Parathyroid adenoma (tissue), 2 donors: Measurements from ENCODE around the gene SLC31A1.

Experiments used
- H2AFZ ChIP-seq: fragments of 300-600 bp; sonication (generic); one replicate; pipeline ENCODE4 v1.7.0; 2017; ENCODE audit warnings: antibody characterized with exemption, mild to moderate bottlenecking
- H3K27ac ChIP-seq: fragments of 300-600 bp; sonication (generic); one replicate; pipeline ENCODE4 v1.7.0; 2017
- H3K27me3 ChIP-seq: fragments of 300-600 bp; sonication (generic); one replicate; pipeline ENCODE4 v1.7.0; 2017; ENCODE audit warnings: low read length; ENCODE audit not compliant: control insufficient read depth, insufficient read depth
- H3K36me3 ChIP-seq: fragments of 300-600 bp; sonication (generic); one replicate; pipeline ENCODE4 v1.7.0; 2017; ENCODE audit warnings: low read length; ENCODE audit not compliant: control insufficient read depth, insufficient read depth
- H3K4me1 ChIP-seq: fragments of 300-600 bp; sonication (generic); one replicate; pipeline ENCODE4 v1.7.0; 2017; ENCODE audit warnings: control low read depth
- H3K4me2 ChIP-seq: fragments of 300-600 bp; sonication (generic); one replicate; pipeline ENCODE4 v1.7.0; 2017; ENCODE audit warnings: low read length
- H3K4me3 ChIP-seq: fragments of 300-600 bp; sonication (generic); one replicate; pipeline ENCODE4 v1.7.0; 2017; ENCODE audit warnings: low read depth, low read length
- H3K79me2 ChIP-seq: fragments of 300-600 bp; sonication (generic); one replicate; pipeline ENCODE4 v1.7.0; 2017; ENCODE audit warnings: control low read depth
- H3K9ac ChIP-seq: fragments of 300-600 bp; sonication (generic); one replicate; pipeline ENCODE4 v1.7.0; 2017; ENCODE audit warnings: mild to moderate bottlenecking
- H3K9me3 ChIP-seq: fragments of 300-600 bp; sonication (generic); one replicate; pipeline ENCODE4 v1.7.0; 2017; ENCODE audit warnings: low read length; ENCODE audit not compliant: control insufficient read depth
- CTCF ChIP-seq: fragments of 300-600 bp; sonication (generic); IDR thresholded peaks from one replicate; pipeline ENCODE4 v1.7.0; 2017; ENCODE audit warnings: antibody characterized with exemption, mild to moderate bottlenecking
- donor health status: primary hyperparathyroidism.

The SLC31A1 gene

DNA sequence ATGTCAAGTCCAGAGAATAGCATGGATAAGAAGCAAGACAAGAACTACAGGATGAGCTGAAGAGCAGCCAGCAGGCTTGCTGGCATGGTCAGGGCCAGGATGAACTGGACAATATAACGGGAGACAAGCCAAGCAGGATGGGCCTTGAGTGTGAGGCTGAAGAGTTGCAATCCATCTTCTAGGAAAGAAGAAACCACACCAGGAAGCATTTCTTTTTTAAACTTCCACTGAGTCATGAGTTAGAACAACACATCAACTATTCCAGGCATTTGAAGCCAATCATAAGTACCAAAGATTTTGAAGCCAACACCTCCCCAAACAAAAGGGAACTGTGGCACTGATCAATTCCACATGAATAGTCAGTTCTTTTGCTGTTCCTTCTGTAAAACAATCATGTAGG lies 43.3 kb upstream of the SLC31A1 start:
- Histone ChIP-seq H3K4me3 (no peak overlapping the region), H3K27ac (no peak overlapping the region), H3K4me2 (no peak overlapping the region), H3K9ac (no peak overlapping the region), H3K4me1 (no peaks in the 10 kb centered on the region), H3K27me3 (no peaks in the 10 kb centered on the region), H3K9me3 (no peaks in the 10 kb centered on the region), H2AFZ (no peak overlapping the region), H3K79me2 (no peaks in the 10 kb centered on the region), H3K36me3 (no peaks in the 10 kb centered on the region)
- TF ChIP-seq CTCF: no peak

GRCh38 chr9:113179839-113180238 lies 41.5 kb upstream of the SLC31A1 start:
- no peaks in the 10 kb centered on the region for H3K79me2 ChIP-seq
- no peak overlapping the region for H3K4me2 ChIP-seq
- H3K36me3 ChIP-seq: no peaks in the 10 kb centered on the region
- no peaks in the 10 kb centered on the region for H3K27me3 ChIP-seq
- no peak overlapping the region for H3K4me3 ChIP-seq
- no peak for TF ChIP-seq CTCF
- H3K9me3 ChIP-seq: no peaks in the 10 kb centered on the region
- H3K27ac ChIP-seq: no peak overlapping the region
- H2AFZ ChIP-seq: no peak overlapping the region
- no peak overlapping the region for H3K9ac ChIP-seq
- no peaks in the 10 kb centered on the region for H3K4me1 ChIP-seq

DNA sequence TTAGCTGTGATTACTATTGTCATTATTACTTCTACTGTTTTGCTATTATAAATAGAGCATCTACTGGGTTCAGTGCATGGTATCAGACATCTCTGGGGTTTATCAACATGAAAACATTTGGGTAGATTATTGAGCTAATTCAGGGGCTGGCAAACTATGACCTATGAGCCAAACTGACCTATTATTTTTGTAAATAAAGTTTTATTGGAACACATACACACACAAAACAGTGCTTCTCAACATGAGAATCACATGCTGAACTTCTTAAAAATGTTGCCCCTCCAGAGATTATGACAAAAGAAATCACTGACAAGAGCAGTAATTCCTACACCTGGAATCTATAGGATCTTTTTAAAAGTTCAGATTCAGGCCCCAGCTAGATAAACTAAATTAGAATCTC lies 40.2 kb upstream of the SLC31A1 start:
- Histone ChIP-seq H3K79me2 (no peaks in the 10 kb centered on the region), H3K27me3 (no peaks in the 10 kb centered on the region), H3K9ac (no peak overlapping the region), H3K36me3 (no peaks in the 10 kb centered on the region), H3K4me3 (no peak overlapping the region), H3K4me2 (no peak overlapping the region), H2AFZ (no peak overlapping the region), H3K27ac (no peak overlapping the region), H3K4me1 (no peaks in the 10 kb centered on the region), H3K9me3 (no peaks in the 10 kb centered on the region)
- no peak for TF ChIP-seq CTCF

DNA sequence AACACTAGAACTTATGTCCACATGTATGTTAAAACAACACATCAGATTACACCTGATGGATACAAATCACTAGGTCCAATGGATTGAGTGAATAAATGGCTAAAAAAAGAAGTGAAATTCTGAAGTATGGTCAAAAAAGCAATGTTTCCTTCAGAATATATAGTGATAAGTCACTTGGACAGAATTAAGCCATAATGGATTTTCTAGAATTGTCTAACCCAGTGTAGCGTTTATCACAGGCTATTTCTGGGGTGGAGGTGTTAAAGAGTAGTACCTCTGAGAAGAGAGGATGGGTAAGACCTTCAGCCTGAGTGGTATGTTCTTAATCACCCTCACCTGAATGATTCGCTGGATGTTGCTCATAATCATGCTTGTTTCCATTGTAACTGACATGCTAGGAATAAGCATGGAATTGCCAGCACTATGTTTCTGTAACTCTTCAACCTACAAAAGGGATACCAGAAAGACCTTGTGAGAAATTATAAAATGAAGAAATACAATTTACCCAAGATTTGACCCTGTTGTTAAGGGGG lies 37.3 kb upstream of the SLC31A1 start:
- no peaks in the 10 kb centered on the region for H3K36me3 ChIP-seq
- H3K27ac ChIP-seq: no peak overlapping the region

More for the DNA sequence above, 37.3 kb upstream of the SLC31A1 start:
- H3K27me3 ChIP-seq: no peaks in the 10 kb centered on the region
- no peak overlapping the region for H3K9ac ChIP-seq
- H3K4me2 ChIP-seq: no peak overlapping the region
- no peak overlapping the region for H3K4me3 ChIP-seq
- H3K79me2 ChIP-seq: no peaks in the 10 kb centered on the region
- no peak for TF ChIP-seq CTCF
- no peaks in the 10 kb centered on the region for H3K9me3 ChIP-seq
- no peaks in the 10 kb centered on the region for H3K4me1 ChIP-seq
- H2AFZ ChIP-seq: no peak overlapping the region
